NOMO-1 treated with dmso at 0.1 percent for 144 hours (cell line): Measurements from ENCODE around the gene MFSD11.
"Not testable (repeated sequence)": the region's sequence is repeated elsewhere in the genome, so short reads cannot be mapped to it uniquely, and the experiment has no call there.

Experiments
- DNase-seq: peaks from one replicate; lab custom pipeline; 2025; ENCODE audit not compliant: unreplicated experiment; lab: John Stamatoyannopoulos, UW

Gene MFSD11

DNA sequence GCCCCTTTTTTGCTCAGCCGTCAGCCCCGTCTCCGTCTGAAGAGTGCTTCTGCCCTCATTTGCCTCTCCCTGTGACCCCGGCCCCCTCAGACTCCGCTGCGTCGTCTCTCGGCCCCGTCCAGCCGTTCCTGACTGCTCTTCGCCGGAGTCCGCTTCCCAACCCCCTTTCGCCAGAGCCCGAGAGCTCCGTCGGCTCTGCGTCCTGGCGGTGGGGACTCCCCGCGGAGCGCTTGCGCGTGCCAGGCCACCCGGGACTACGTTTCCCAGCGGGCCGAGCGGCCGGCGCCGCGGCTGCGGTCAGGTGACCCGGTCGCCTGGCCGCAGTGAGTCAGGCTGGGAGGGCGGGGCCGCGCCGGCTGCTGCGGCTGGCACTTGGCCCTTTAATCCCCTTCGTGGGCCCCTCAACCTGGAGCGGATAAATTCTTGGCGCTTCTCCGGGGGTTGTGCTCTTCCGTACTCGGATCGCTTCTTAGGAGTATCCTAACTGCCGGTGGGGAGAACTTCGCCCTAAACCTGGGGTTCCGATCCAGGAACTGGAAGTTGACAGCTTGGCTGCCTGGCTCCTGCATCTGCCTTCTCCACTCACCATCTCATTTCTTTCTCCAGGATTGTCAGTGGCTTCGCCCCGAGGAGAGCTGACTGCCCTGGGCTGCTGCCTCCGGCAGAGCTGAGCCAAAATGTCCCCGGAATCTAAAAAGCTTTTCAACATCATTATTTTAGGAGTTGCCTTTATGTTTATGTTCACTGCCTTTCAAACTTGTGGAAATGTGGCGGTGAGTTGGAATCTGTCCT lies at the start of gene MFSD11:
MFSD11 (plus strand) TSS at position 444 of the 792 bp plus-strand sequence; CDS start at position 678, 234 bp downstream.
- DNase-seq: peak; percentile 95

GRCh38 chr17:76688165-76688622 lies 49.7 kb upstream of the MFSD11 start:
- no peak for DNase-seq

DNA sequence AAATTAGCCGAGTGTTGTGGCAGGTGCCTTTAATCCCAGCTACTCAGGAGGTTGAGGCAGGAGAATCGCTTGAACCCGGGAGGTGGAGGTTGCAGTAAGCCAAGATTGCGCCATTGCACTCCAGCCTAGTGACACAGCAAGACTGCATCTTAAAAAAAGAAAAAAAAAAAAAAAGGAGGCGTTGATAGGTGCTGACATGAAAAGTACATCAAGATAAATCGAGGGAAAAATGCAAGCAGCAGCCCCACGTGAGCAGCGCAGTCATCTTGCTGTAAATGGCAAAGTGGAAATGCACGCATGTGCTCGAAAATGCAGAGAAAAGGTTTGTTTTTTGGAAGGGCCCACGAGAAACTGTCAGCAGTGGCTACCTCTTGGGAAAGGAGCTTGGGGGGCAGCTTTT lies 48.1 kb upstream of the MFSD11 start:
- DNase-seq: no peak

DNA sequence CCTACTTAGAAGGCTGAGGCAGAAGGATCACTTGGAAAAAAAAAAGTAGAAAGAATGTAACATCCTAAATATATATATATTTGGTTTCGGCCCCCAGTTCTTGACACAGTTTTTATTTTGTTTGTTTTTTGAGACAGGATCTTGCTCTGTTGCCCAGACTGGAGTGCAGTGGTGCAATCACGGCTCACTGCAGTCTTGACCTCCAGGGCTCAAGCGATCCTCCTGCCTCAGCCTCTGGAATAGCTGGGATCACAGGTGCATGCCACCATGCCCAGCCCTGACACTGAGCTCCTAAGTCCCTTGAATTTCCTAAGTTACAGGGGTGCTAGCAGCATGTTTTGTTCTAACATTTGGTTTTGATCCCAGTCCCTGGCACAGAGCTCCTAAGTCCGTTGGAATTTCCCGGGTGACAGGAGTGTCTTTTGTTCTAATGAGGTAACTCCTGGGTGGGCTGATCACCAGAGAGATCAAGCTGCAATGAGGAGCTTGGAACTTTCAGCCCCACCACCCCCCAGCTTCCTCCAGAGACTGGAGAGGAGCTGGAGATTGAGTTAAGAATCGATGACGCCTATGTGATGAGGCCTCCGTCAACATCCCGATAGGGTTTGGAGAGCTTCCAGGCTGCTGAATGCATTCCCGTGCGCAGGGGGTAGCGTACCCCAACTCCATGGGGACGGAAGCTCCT lies 47.2 kb upstream of the MFSD11 start:
- DNase-seq: no peak

GRCh38 chr17:76691379-76692191 lies 46.3 kb upstream of the MFSD11 start:
- no peak for DNase-seq

DNA sequence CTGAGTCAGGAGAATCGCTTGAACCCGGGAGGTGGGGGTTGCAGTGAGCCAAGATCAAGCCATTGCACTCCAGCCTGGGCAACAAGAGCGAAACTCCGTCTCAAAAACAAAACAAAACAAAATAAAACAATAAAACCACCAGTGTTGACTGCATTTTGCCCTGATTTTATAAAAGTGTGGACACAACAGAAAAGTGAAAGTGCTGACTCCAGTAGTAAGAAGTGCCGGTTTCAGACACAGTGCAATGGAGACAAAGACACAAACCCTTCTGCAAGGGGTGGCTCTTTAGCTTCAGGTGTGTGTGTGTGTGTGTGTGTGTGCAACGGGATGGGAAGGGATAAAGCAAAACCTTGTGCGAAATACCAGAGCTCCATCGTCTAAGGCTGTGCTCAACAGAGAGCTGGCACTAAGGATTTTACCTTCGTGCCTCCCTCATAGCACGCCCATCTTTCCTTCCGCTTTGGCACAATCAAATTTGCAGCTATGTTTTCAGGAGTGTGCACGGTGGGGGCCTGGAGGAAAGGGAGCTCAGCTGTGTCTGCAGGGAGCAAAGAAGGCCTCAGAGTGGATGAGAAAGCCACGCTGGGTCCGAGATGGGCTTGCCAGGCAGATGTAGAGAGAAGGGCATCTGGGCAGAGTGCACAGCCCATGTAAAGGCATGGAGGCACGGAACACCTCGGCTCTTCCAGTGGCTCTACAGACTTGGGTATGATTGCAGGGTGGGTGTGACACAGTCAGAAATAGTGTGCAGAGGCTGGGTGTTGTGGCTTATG lies 42.7 kb upstream of the MFSD11 start:
- no peak for DNase-seq

- DNase-seq: no peak
These were observed 40.9 kb upstream of the MFSD11 start for GRCh38 chr17:76696763-76697701.

- no peak for DNase-seq
These were observed 40.0 kb upstream of the MFSD11 start for GRCh38 chr17:76697702-76698465.

GRCh38 chr17:76698466-76698977 lies 39.4 kb upstream of the MFSD11 start:
- not testable (repeated sequence) for DNase-seq

GRCh38 chr17:76700270-76700616 lies 37.7 kb upstream of the MFSD11 start:
- no peak for DNase-seq

- no peak for DNase-seq
These were observed 37.1 kb upstream of the MFSD11 start for GRCh38 chr17:76700617-76701470.

GRCh38 chr17:76701471-76701967 lies 36.4 kb upstream of the MFSD11 start:
- no peak for DNase-seq

GRCh38 chr17:76702076-76702475 lies 35.8 kb upstream of the MFSD11 start:
- DNase-seq: no peak

DNA sequence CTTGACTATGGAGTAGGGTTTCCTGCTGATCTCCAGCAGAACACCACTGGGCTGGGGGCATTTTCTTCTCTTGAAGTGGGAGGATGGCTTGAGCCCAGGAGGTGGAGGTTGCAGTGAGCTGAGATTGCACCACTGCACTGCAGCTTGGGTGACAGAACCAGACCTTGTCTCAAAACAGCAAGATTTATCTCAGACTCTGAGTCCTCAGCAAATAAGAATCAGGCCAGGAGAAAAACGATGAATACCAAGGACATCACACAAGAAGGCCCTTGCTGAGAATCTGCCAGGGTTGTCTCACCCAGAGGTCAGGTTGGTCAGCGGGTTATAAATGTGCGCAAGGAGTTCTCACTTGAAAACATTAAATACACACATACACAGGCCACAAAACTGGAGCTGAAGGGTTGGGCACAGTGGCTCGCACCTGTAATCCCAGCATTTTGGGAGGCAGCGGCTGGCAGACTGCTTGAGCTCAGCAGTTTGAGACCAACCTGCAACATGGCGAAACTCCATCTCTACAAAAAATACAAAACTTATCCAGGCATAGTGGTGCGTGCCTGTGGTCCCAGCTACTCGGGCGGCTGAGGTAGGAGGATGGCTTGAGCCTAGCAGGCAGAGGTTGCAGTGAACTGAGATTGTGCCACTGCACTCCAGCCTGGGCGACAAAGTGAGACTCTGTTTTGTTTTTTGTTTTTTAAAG lies 34.8 kb upstream of the MFSD11 start:
- DNase-seq: no peak

- no peak for DNase-seq
These were observed 33.1 kb upstream of the MFSD11 start for GRCh38 chr17:76704805-76705204.

DNA sequence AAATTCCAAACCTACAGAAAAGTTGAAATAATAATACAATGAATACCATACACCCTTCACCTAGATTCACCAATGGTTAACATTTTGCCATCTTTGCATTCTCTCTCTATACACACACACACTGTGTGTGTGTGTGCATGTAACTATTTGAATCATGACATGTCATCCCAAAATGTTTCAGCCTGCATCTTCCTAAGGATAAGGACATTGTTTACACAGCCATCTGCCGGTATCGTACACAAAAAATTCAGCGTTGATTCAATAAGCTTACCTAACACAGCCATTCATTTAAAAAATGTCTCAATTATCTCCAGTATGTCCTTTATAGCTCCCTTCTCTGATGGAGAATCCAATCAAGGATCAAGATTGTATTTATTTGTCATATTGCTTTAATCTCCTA lies 31.1 kb upstream of the MFSD11 start:
- DNase-seq: no peak
